ENCODE measurements around the gene PTPRG.

Gene PTPRG

GRCh38 chr3:62097121-62097520 is 535.8 kb downstream of the PTPRG start:
- DNase-seq (no peak), ATAC-seq (no peak)
- Mint-ChIP-seq H3K27me3 (no peaks in the 10 kb centered on the region), H3K4me3 (no peak overlapping the region), H3K4me1 (no peaks in the 10 kb centered on the region), H3K27ac (no peak overlapping the region), H3K36me3 (ENCODE audit: low read depth) (no peaks in the 10 kb centered on the region), H3K9me3 (no peaks in the 10 kb centered on the region)

- Mint-ChIP-seq H3K27ac (no peak overlapping the region), H3K9me3 (no peaks in the 10 kb centered on the region), H3K4me1 (no peaks in the 10 kb centered on the region), H3K36me3 (ENCODE audit: low read depth) (no peaks in the 10 kb centered on the region), H3K4me3 (no peak overlapping the region), H3K27me3 (no peaks in the 10 kb centered on the region)
- DNase-seq (no peak), ATAC-seq (no peak)
These were observed 537.4 kb downstream of the PTPRG start for GRCh38 chr3:62098646-62099365.

DNA sequence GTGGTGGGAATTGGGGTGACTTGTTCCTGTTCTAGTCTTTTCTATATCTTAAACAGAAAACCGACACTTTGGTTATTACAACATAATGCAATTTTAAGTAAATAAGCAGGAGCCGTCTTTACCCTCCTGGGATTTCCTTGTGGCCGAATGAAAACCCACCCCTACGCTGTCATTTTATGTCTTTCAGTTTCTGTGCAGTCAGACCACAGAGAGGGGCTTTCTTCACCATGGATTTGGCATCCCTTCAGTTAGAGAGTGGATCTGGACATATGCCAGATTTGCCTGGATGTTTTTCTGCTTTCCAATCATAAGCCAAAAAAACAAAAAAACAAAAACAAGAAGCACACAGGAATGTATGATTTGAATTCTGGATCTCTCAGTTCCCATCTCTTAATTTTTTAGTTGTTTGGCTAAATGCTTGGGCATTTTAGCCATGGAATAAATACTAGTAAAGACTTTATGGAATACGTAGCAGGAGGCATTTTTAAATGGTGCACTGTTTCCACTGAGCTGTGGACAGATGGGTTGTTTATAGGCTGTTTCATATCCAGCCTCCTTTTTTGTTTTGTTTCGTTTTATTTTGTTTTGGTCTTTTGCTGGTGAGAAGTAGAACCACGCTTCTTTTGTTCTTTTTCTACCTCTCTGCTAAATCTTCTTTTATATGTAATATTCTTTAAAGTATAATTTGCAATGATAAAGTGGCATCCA is 539.1 kb downstream of the PTPRG start:
- no peak for ATAC-seq
- Mint-ChIP-seq H3K4me3 (no peak overlapping the region), H3K36me3 (ENCODE audit: low read depth) (no peaks in the 10 kb centered on the region), H3K4me1 (no peaks in the 10 kb centered on the region), H3K9me3 (no peaks in the 10 kb centered on the region), H3K27ac (no peak overlapping the region), H3K27me3 (no peaks in the 10 kb centered on the region)
- no peak for DNase-seq

GRCh38 chr3:62101488-62101887 is 540.1 kb downstream of the PTPRG start:
- DNase-seq (no peak), ATAC-seq (no peak)
- Mint-ChIP-seq H3K27me3 (no peaks in the 10 kb centered on the region), H3K27ac (no peak overlapping the region), H3K4me1 (no peaks in the 10 kb centered on the region), H3K36me3 (ENCODE audit: low read depth) (no peaks in the 10 kb centered on the region), H3K9me3 (no peaks in the 10 kb centered on the region), H3K4me3 (no peak overlapping the region)

- ATAC-seq, result no peak
- Mint-ChIP-seq H3K27me3 (no peaks in the 10 kb centered on the region), H3K4me1 (no peaks in the 10 kb centered on the region), H3K36me3 (ENCODE audit: low read depth) (no peaks in the 10 kb centered on the region), H3K27ac (no peak overlapping the region), H3K4me3 (no peak overlapping the region), H3K9me3 (peaks cover 2% of the 10 kb centered on the region)
- DNase-seq, result no peak
These were observed 542.2 kb downstream of the PTPRG start for GRCh38 chr3:62103531-62103930.

DNA sequence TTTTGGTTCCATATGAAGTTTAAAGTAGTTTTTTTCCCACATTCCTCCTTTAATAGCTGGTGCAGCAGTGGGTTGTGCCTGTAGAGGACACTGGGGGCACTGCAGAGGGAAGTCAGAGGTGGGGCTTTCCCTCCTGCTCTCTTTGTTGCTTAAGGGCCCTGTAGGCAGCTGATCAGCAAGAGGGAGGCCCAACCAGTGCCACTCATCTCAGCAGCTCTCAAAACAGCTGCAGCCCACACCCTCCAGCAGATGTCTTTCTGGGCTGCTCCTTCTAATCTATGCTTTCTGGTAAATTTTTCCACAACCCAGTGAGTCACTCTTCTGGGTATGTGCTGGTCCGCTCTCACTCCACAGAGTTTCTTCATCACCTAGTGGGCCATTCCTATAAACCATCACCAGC is 548.2 kb downstream of the PTPRG start:
- DNase-seq (no peak), ATAC-seq (no peak)
- Mint-ChIP-seq H3K4me1 (no peaks in the 10 kb centered on the region), H3K27ac (no peak overlapping the region), H3K36me3 (ENCODE audit: low read depth) (no peaks in the 10 kb centered on the region), H3K27me3 (no peaks in the 10 kb centered on the region), H3K4me3 (no peak overlapping the region), H3K9me3 (peaks cover 14% of the 10 kb centered on the region)

DNA sequence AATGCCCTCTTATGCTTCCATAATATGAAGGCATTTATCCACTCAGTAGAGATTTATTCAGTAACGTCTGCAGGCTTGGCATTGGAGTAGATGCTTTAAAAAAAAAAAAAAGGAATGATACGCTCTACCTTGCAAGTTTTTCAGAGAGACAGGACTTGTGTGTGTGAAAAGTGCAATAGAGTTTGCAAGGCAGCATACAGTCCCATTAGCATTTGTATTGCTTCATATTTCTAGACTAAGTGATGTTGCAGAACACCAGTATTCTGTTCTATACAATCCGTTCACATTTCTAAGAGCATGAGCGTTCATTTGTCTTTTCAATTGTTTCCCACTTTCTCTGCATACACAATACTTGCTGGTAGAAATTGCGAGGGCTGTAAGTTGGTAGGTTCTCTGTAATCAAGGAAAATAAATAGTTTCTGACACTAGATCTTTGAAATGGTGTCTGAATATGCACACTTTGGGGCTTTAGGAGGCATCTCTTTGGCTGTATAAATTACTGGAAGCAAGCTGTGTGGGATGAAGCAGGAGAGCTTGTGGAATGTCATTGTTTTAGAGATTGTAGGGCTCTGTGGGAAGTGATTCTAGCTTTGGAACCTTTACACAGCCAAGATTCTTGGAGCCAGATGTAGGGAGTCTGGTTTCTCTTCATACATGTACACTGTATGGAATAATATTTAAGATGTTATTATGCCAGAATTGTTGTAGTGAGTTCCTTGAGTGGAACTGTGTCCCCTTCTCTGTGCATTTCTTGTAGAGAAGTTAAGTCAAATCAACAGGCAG is 549.3 kb downstream of the PTPRG start:
- no peak overlapping the region for H3K27ac Mint-ChIP-seq
- no peaks in the 10 kb centered on the region for H3K27me3 Mint-ChIP-seq
- no peaks in the 10 kb centered on the region for H3K4me1 Mint-ChIP-seq
- H3K9me3 Mint-ChIP-seq, result peaks cover 14% of the 10 kb centered on the region
- ATAC-seq (no peak), DNase-seq (no peak)
- no peaks in the 10 kb centered on the region for H3K36me3 Mint-ChIP-seq (ENCODE audit: low read depth)
- H3K4me3 Mint-ChIP-seq, result no peak overlapping the region

GRCh38 chr3:62113092-62113491 is 551.7 kb downstream of the PTPRG start:
- Mint-ChIP-seq H3K27me3 (no peaks in the 10 kb centered on the region), H3K27ac (no peak overlapping the region), H3K4me3 (no peak overlapping the region), H3K9me3 (peaks cover 14% of the 10 kb centered on the region), H3K4me1 (no peaks in the 10 kb centered on the region), H3K36me3 (ENCODE audit: low read depth) (no peaks in the 10 kb centered on the region)
- ATAC-seq (no peak), DNase-seq (no peak)

- no peaks in the 10 kb centered on the region for H3K27me3 Mint-ChIP-seq
- no peaks in the 10 kb centered on the region for H3K4me1 Mint-ChIP-seq
- ATAC-seq (no peak), DNase-seq (no peak)
- H3K36me3 Mint-ChIP-seq (ENCODE audit: low read depth), result no peaks in the 10 kb centered on the region
- H3K9me3 Mint-ChIP-seq, result peaks cover 4% of the 10 kb centered on the region
- H3K27ac Mint-ChIP-seq, result no peak overlapping the region
- no peak overlapping the region for H3K4me3 Mint-ChIP-seq
These were observed 553.4 kb downstream of the PTPRG start for GRCh38 chr3:62114763-62115162.

- no peak overlapping the region for H3K27ac Mint-ChIP-seq
- H3K9me3 Mint-ChIP-seq, result peaks cover 6% of the 10 kb centered on the region
- no peak for ATAC-seq
- H3K4me1 Mint-ChIP-seq, result no peaks in the 10 kb centered on the region
- H3K27me3 Mint-ChIP-seq, result peaks cover 3% of the 10 kb centered on the region
- DNase-seq, result no peak
- no peak overlapping the region for H3K4me3 Mint-ChIP-seq
- no peaks in the 10 kb centered on the region for H3K36me3 Mint-ChIP-seq (ENCODE audit: low read depth)
These were observed 556.7 kb downstream of the PTPRG start for GRCh38 chr3:62117903-62118548.

DNA sequence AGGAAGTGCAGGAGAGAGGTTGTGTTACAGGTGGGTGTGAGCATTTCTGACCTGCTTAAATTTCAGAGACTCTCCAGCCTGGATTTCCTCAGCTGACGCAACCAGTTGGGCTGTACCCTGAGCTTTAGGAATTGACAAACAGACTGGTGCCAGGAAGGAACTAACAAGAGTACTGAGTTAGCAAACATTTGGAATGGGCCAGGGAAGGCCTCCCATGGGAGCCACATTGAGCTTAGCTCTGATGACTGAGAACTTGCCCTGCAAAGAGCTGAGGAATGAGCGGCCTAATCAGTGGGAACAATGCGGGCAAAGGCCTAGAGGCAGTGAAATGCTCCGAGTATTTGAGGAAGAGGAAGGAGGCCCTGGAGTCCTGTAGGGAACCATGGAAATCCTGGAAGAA is 557.8 kb downstream of the PTPRG start:
- Mint-ChIP-seq H3K27me3 (peaks cover 3% of the 10 kb centered on the region), H3K27ac (no peak overlapping the region), H3K36me3 (ENCODE audit: low read depth) (no peaks in the 10 kb centered on the region), H3K4me1 (no peaks in the 10 kb centered on the region), H3K9me3 (peaks cover 6% of the 10 kb centered on the region), H3K4me3 (no peak overlapping the region)
- DNase-seq, result no peak
- no peak for ATAC-seq

DNA sequence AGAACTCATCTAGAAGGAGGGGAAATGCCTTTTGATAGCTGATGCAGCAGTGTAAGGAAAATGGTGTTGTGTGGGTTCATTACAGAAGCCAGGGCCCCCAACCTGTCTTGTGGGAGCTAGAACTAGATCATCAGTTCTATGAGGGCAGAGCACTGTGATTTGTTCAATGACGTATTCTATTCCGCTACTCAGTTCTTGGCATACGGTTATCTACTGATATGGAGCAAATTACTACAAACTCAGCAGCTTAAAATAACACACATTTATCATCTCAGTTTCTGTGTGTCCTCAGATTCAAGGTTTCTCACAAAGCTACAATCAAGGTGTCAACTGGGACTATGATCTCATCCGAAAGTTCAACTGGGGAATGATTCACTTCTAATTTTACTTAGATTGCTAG is 561.4 kb downstream of the PTPRG start:
- Mint-ChIP-seq H3K27ac (no peak overlapping the region), H3K27me3 (peaks cover 4% of the 10 kb centered on the region), H3K4me3 (no peak overlapping the region)

DNA sequence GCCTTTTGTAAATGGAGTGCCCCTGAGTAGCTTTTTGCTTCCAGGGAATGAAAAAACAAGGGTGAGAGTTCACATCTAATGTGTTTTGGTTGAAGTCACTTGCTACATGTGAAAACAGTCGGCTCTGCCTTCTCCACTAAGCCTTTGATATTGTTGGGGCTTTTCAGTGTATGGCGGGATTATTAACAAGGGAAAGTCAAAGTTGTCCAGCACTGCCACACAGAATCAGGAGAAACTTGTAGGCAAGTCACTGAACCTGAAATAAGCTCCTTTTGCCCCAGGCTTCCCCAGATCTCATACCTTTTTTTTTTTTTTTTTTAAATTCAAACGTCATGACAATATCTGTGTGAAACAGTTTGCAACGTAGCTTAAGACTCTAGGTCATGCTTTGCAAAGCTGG is 564.0 kb downstream of the PTPRG start:
- Mint-ChIP-seq H3K36me3 (ENCODE audit: low read depth) (no peaks in the 10 kb centered on the region), H3K27me3 (peaks cover 2% of the 10 kb centered on the region), H3K4me3 (no peak overlapping the region), H3K9me3 (no peaks in the 10 kb centered on the region), H3K4me1 (no peaks in the 10 kb centered on the region), H3K27ac (no peak overlapping the region)
- DNase-seq, result no peak
- ATAC-seq, result no peak

More for the DNA sequence above, 561.4 kb downstream of the PTPRG start:
- Mint-ChIP-seq H3K9me3 (peaks cover 6% of the 10 kb centered on the region), H3K4me1 (no peaks in the 10 kb centered on the region), H3K36me3 (ENCODE audit: low read depth) (no peaks in the 10 kb centered on the region)
- DNase-seq (no peak), ATAC-seq (no peak)

DNA sequence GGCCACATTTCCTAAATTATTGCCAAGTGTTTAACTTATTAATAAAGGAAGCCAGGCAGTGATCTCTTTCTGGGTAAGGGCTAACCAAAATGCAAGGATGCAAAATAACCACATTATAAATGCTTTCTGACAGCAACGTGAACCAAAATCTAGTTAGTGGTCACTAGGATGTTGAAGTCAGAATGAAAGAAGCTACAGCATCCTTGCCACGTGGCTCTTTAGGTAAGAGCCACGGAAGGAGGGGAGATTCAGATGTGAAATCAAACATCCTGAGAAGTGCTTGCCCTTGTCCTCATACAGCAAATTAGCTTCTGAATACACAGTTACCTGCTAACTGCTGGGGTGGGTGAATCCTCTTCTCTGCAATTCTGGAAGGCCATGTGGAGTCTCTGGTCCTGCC is 565.7 kb downstream of the PTPRG start:
- Mint-ChIP-seq H3K4me1 (no peaks in the 10 kb centered on the region), H3K27me3 (peaks cover 2% of the 10 kb centered on the region), H3K36me3 (ENCODE audit: low read depth) (no peaks in the 10 kb centered on the region), H3K27ac (no peak overlapping the region), H3K4me3 (no peak overlapping the region), H3K9me3 (no peaks in the 10 kb centered on the region)
- ATAC-seq (no peak), DNase-seq (no peak)

All from activated naive CD8-positive, alpha-beta T cell treated with anti-CD3 and anti-CD28 coated beads, Interleukin-2, amount 50 U/mL, for 24 hours (primary cell).